ENCODE results near the gene SH3PXD2B. TPM values are rescaled to one million over a fixed set of nuclear protein-coding genes. Genes with fewer than 3 reads are reported as not detected.

SH3PXD2B gene
- total and polyA plus RNA-seq, 2 of the 4 experiments (the other 2 are of a cell fraction): 8.2 to 14.4 TPM

GRCh38 chr5:172459783-172460165 lies 5.4 kb upstream of the SH3PXD2B start:
- in situ Hi-C loops (cut with MboI; ENCODE audit: low sequenced_read_pairs): no loop called here
- POLR2A ChIA-PET (ENCODE audit: unreplicated experiment): no interaction called here
- no peak overlapping the region for H3K4me2 ChIP-seq (ENCODE audit: low read depth, low read length)
- no peak overlapping the region for H3K56ac ChIP-seq (ENCODE audit: extremely low read depth, insufficient read depth, low read length)
- ATAC-seq (ENCODE audit: low read depth): no peak
- no peak overlapping the region for H3K4me3 ChIP-seq (ENCODE audit: insufficient read depth, low read depth, low read length)
- H2BK120ac ChIP-seq (ENCODE audit: low read depth, low read length): no peak overlapping the region
- H3K14ac ChIP-seq (replicated peaks; ENCODE audit: low read depth, low read length): no peak overlapping the region
- no peak overlapping the region for H2AK5ac ChIP-seq (ENCODE audit: low read depth, low read length)
- no peak overlapping the region for H3K9ac ChIP-seq (ENCODE audit: low read depth, low read length)
- peaks cover 9% of the 10 kb centered on the region for H3K9me3 ChIP-seq (ENCODE audit: control insufficient read depth, insufficient read depth, low read length)
- no peak overlapping the region for H4K91ac ChIP-seq (ENCODE audit: insufficient read depth, low read depth, low read length)
- H2BK15ac ChIP-seq (ENCODE audit: low read depth, low read length): no peak overlapping the region
- H3K23ac ChIP-seq (ENCODE audit: low read depth, low read length): no peak overlapping the region
- no peak for TF ChIP-seq RFX5 (IDR thresholded peaks at IDR 0.05; ENCODE audit: low read depth, low read length)
- TF ChIP-seq, protein P1, sequence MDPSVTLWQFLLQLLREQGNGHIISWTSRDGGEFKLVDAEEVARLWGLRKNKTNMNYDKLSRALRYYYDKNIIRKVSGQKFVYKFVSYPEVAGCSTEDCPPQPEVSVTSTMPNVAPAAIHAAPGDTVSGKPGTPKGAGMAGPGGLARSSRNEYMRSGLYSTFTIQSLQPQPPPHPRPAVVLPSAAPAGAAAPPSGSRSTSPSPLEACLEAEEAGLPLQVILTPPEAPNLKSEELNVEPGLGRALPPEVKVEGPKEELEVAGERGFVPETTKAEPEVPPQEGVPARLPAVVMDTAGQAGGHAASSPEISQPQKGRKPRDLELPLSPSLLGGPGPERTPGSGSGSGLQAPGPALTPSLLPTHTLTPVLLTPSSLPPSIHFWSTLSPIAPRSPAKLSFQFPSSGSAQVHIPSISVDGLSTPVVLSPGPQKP (IDR thresholded peaks at IDR 0.05; ENCODE audit: borderline replicate concordance, low read depth, low read length): no peak
- no peak for TF ChIP-seq RAD21 (IDR thresholded peaks at IDR 0.05; ENCODE audit: low read length)
- no peak for TF ChIP-seq USF2 (IDR thresholded peaks at IDR 0.05; ENCODE audit: low read depth, low read length)
- no peak for TF ChIP-seq RCOR1 (IDR thresholded peaks at IDR 0.05; ENCODE audit: insufficient replicate concordance, low read length)
- no peak for TF ChIP-seq POLR2A (IDR thresholded peaks at IDR 0.05; ENCODE audit: low read depth, low read length)
- TF ChIP-seq CHD1 (IDR thresholded peaks at IDR 0.05; ENCODE audit: low read depth, low read length): no peak
- TF ChIP-seq NFE2L2 (IDR thresholded peaks at IDR 0.05; ENCODE audit: low read depth, low read length): no peak
- TF ChIP-seq MAZ (IDR thresholded peaks at IDR 0.05; ENCODE audit: borderline replicate concordance, low read depth, low read length): no peak
- TF ChIP-seq SMC3 (IDR thresholded peaks at IDR 0.05; ENCODE audit: low read depth, low read length): no peak
- TF ChIP-seq MXI1 (IDR thresholded peaks at IDR 0.05; ENCODE audit: borderline replicate concordance, low read depth, low read length): no peak
- H3K79me1 ChIP-seq (ENCODE audit: low read depth in 1 of 2, low read length in 2 of 2): peaks cover 0 to 6% of the 10 kb centered on the region in 2 experiments; a peak in 2 of 4 replicates
- H4K5ac ChIP-seq (ENCODE audit: low read depth, low read length): no peak overlapping the region
- no peak overlapping the region for H3K4ac ChIP-seq (ENCODE audit: low read depth, low read length)
- peaks cover 14% of the 10 kb centered on the region for H3K4me1 ChIP-seq (ENCODE audit: control insufficient read depth, insufficient read depth, low read length)
- H2AK9ac ChIP-seq (replicated peaks; ENCODE audit: low read depth, low read length, poor library complexity): no peak overlapping the region
- H4K20me1 ChIP-seq (ENCODE audit: insufficient read depth, low read length): no peaks in the 10 kb centered on the region
- no peaks in the 10 kb centered on the region; the same call in 1 of the 2 replicates for H3K27me3 ChIP-seq (ENCODE audit: control insufficient read depth, insufficient read depth, low read length)
- H3K27ac ChIP-seq (ENCODE audit: insufficient read depth, low read length): no peak overlapping the region
- H2BK5ac ChIP-seq (ENCODE audit: low read depth, low read length, poor library complexity, severe bottlenecking): no peak overlapping the region
- intact Hi-C loops (cut with micrococcal nuclease): loop anchor here (10.0 kb wide), 1 partner anchor 355 kb away; no protein-coding TSS in a partner anchor
- H2AFZ ChIP-seq (replicated peaks; ENCODE audit: low read length, poor library complexity): no peak overlapping the region
- no peak overlapping the region for H3K18ac ChIP-seq (ENCODE audit: low read depth, low read length)
- H2BK20ac ChIP-seq (ENCODE audit: low read depth, low read length): no peak overlapping the region
- no peaks in the 10 kb centered on the region for H3K36me3 ChIP-seq (ENCODE audit: control insufficient read depth, insufficient read depth, low read length)
- BruUV-seq (replicated peaks): no TSS peak
- DNase-seq: no peak
- dilution Hi-C loops (cut with HindIII; ENCODE audit: low sequenced_read_pairs, unreplicated experiment): no loop called here
- CTCF ChIA-PET: interaction anchor here (1.2 kb wide), 1 partner anchor 20 kb away, joined by 3 read pairs; no protein-coding TSS in a partner anchor
- WGBS, 2 experiments (ENCODE audit: extremely low coverage in 2 of 2, insufficient read length in 1 of 2): 100% methylated on average over 1 of the region's 5 CpGs; no CpG with 5 or more reads in 1 of the 2 experiments
- peaks cover 10% of the 10 kb centered on the region for H3K9me1 ChIP-seq (ENCODE audit: insufficient read depth, low read length)
- H4K8ac ChIP-seq (ENCODE audit: low read depth in 2 of 2, low read length in 2 of 2): no peak overlapping the region

Measured in IMR-90 (cell line).